Uterus (tissue), 2 donors: ENCODE measurements around the gene MCUB.

Experiments
- CTCF ChIP-seq, 4 experiments: fragments of 200-600 bp in 2 of 4; fragments of 450-650 bp in 2 of 4; sonication (generic) in 2 of 4; IDR thresholded peaks; one replicate each; pipeline ENCODE4 v1.5.1; 2016 to 2019; ENCODE audit warnings: antibody characterized with exemption in 4 of 4, mild to moderate bottlenecking in 2 of 4, moderate library complexity in 1 of 4
- POLR2A ChIP-seq, 2 donors: fragments of 450-650 bp; IDR thresholded peaks; one replicate each; pipeline ENCODE4 v1.6.1; 2016; ENCODE audit warnings: antibody characterized with exemption in 2 of 2, mild to moderate bottlenecking in 1 of 2, moderate library complexity in 1 of 2

GRCh38 chr4:109554971-109555370 lies 5.1 kb upstream of the MCUB start:
- TF ChIP-seq CTCF (IDR thresholded peaks at IDR 0.05), result no peak
- TF ChIP-seq POLR2A (IDR thresholded peaks at IDR 0.05), result no peak
